ENCODE measurements around the gene TJP2. TPM values are rescaled to one million over a fixed set of nuclear protein-coding genes. Genes with fewer than 3 reads are reported as not detected.
"Not testable (repeated sequence)": the region's sequence is repeated elsewhere in the genome, so short reads cannot be mapped to it uniquely, and the experiment has no call there.

TJP2 gene
- total RNA-seq, 3 donors from 2014 or later (not counting 1 experiment from before 2014, with no cell fraction given) = 6.8 to 10.0 (median 9.6) TPM

- Mint-ChIP-seq H3K36me3 (no peaks in the 10 kb centered on the region), H3K27ac (no peak overlapping the region), H3K27me3 (ENCODE audit: low read depth in 2 of 2) (peaks cover 0 to 3% of the 10 kb centered on the region in 2 donors), H3K4me1 (no peaks in the 10 kb centered on the region), H3K4me3 (no peak overlapping the region), H3K9me3 (no peaks in the 10 kb centered on the region)
- H3K4me1 ChIP-seq (ENCODE audit: control insufficient read depth, insufficient read depth, low read length) = no peaks in the 10 kb centered on the region
- TF ChIP-seq, protein P1, sequence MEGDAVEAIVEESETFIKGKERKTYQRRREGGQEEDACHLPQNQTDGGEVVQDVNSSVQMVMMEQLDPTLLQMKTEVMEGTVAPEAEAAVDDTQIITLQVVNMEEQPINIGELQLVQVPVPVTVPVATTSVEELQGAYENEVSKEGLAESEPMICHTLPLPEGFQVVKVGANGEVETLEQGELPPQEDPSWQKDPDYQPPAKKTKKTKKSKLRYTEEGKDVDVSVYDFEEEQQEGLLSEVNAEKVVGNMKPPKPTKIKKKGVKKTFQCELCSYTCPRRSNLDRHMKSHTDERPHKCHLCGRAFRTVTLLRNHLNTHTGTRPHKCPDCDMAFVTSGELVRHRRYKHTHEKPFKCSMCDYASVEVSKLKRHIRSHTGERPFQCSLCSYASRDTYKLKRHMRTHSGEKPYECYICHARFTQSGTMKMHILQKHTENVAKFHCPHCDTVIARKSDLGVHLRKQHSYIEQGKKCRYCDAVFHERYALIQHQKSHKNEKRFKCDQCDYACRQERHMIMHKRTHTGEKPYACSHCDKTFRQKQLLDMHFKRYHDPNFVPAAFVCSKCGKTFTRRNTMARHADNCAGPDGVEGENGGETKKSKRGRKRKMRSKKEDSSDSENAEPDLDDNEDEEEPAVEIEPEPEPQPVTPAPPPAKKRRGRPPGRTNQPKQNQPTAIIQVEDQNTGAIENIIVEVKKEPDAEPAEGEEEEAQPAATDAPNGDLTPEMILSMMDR (IDR thresholded peaks at IDR 0.05) = no peak
- H3K27ac ChIP-seq (ENCODE audit: low read length) = no peak overlapping the region
- H3K36me3 ChIP-seq (ENCODE audit: control insufficient read depth, insufficient read depth, low read length) = no peaks in the 10 kb centered on the region
- WGBS (ENCODE audit: insufficient coverage) = 80% methylated on average over 1 of the region's 1 CpG
- H3K27me3 ChIP-seq (ENCODE audit: control insufficient read depth, insufficient read depth, low read length) = no peaks in the 10 kb centered on the region
- no peak overlapping the region for H3K4me3 ChIP-seq (ENCODE audit: low read length)
- ATAC-seq (no peak), DNase-seq (no peak)
- no peaks in the 10 kb centered on the region for H3K9me3 ChIP-seq (ENCODE audit: control insufficient read depth, insufficient read depth, low read length)
- intact Hi-C loops (cut with micrococcal nuclease) = no loop called here
Observed at GRCh38 chr9:69299826-69300225, 125.7 kb downstream of the TJP2 start.

- intact Hi-C loops (cut with micrococcal nuclease) = no loop called here
- Mint-ChIP-seq H3K27ac (no peak overlapping the region), H3K4me1 (no peaks in the 10 kb centered on the region), H3K36me3 (no peaks in the 10 kb centered on the region), H3K9me3 (no peaks in the 10 kb centered on the region), H3K27me3 (ENCODE audit: low read depth in 2 of 2) (no peaks in the 10 kb centered on the region), H3K4me3 (no peak overlapping the region)
- WGBS (ENCODE audit: insufficient coverage) = 93% methylated on average over 2 of the region's 2 CpGs
- TF ChIP-seq, protein P1 (IDR thresholded peaks at IDR 0.05) = no peak
- H3K4me3 ChIP-seq (ENCODE audit: low read length) = no peak overlapping the region
- DNase-seq (no peak), ATAC-seq (no peak)
- no peaks in the 10 kb centered on the region for H3K36me3 ChIP-seq (ENCODE audit: control insufficient read depth, insufficient read depth, low read length)
- no peaks in the 10 kb centered on the region for H3K27me3 ChIP-seq (ENCODE audit: control insufficient read depth, insufficient read depth, low read length)
- H3K4me1 ChIP-seq (ENCODE audit: control insufficient read depth, insufficient read depth, low read length) = no peaks in the 10 kb centered on the region
- H3K27ac ChIP-seq (ENCODE audit: low read length) = no peak overlapping the region
- H3K9me3 ChIP-seq (ENCODE audit: control insufficient read depth, insufficient read depth, low read length) = no peaks in the 10 kb centered on the region
Observed at GRCh38 chr9:69303331-69303730, 129.3 kb downstream of the TJP2 start.

- WGBS (ENCODE audit: insufficient coverage) = 82% methylated on average over 5 of the region's 5 CpGs
- H3K4me3 Mint-ChIP-seq; H3K27me3 ChIP-seq (ENCODE audit: control insufficient read depth, insufficient read depth, low read length); ATAC-seq; H3K27ac ChIP-seq (ENCODE audit: low read length); H3K4me1 Mint-ChIP-seq; H3K36me3 ChIP-seq (ENCODE audit: control insufficient read depth, insufficient read depth, low read length); H3K9me3 ChIP-seq (ENCODE audit: control insufficient read depth, insufficient read depth, low read length); H3K9me3 Mint-ChIP-seq; intact Hi-C loops (cut with micrococcal nuclease); DNase-seq; H3K27ac Mint-ChIP-seq; H3K4me1 ChIP-seq (ENCODE audit: control insufficient read depth, insufficient read depth, low read length); H3K27me3 Mint-ChIP-seq (ENCODE audit: low read depth in 2 of 2); H3K36me3 Mint-ChIP-seq; H3K4me3 ChIP-seq (ENCODE audit: low read length): not testable (repeated sequence)
Observed at GRCh38 chr9:69306895-69307445, 132.9 kb downstream of the TJP2 start.

DNA sequence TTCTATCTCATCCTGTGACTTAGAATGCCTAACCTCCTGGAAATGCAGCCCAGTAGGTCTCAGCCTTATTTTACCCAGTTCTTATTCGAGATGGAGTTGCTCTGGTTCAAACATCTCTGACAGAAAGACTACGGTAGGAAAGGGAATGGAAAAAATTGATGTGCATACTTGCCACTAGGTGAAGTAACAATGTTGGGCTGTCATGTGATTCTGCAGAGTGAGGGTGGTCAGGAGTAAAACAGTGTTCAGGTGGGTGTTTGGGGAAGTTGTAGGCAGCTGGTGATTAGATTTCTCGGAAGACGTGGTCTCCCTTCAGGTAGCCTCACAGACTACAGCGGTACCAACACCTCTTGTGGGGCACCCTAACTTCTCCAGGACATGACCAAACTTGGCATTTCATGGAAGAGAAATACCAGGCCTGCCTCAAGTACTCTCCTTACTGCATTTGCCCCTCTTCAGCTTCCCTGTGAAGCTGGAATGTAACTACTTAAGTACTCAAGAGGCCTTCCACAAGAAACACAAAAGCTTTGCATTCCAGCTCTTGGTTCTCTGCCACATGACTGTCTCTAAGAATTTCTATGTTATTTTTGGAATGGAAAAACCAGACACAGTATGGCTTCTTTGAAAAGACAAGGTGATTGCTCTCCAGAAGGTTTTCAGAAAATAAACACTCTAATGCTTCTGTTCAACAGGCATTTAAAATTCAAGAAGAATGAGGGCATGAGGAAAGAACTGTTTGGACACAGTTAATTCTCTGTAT is 133.5 kb downstream of the TJP2 start:
- Mint-ChIP-seq H3K9me3 (peaks cover 2 to 3% of the 10 kb centered on the region in 2 donors), H3K36me3 (no peaks in the 10 kb centered on the region), H3K27ac (no peak overlapping the region), H3K4me1 (no peaks in the 10 kb centered on the region), H3K4me3 (no peak overlapping the region), H3K27me3 (ENCODE audit: low read depth in 2 of 2) (no peaks in the 10 kb centered on the region)
- ATAC-seq (no peak), DNase-seq (no peak)
- intact Hi-C loops (cut with micrococcal nuclease) = no loop called here
- Histone ChIP-seq H3K27ac (ENCODE audit: low read length) (no peak overlapping the region), H3K9me3 (ENCODE audit: control insufficient read depth, insufficient read depth, low read length) (peaks cover 2% of the 10 kb centered on the region), H3K4me3 (ENCODE audit: low read length) (no peak overlapping the region), H3K36me3 (ENCODE audit: control insufficient read depth, insufficient read depth, low read length) (no peaks in the 10 kb centered on the region), H3K27me3 (ENCODE audit: control insufficient read depth, insufficient read depth, low read length) (no peaks in the 10 kb centered on the region), H3K4me1 (ENCODE audit: control insufficient read depth, insufficient read depth, low read length) (no peaks in the 10 kb centered on the region)
- 87% methylated on average over 5 of the region's 5 CpGs for WGBS (ENCODE audit: insufficient coverage)
- TF ChIP-seq, protein P1 (IDR thresholded peaks at IDR 0.05) = no peak
